DOHH2 (cell line): ENCODE results near the gene ABCA9.

ENCODE experiments used
- H3F3A ChIP-seq: fragments of 200-600 bp; sonication (generic), shearing (Covaris generic); 2 replicates; pipeline ENCODE4 v1.6.0; 2016; ENCODE audit warnings: antibody characterized with exemption, mild to moderate bottlenecking; ENCODE audit not compliant: control insufficient read depth, insufficient read depth
- H3K27ac ChIP-seq: fragments of 200-600 bp; sonication (generic); 2 replicates; pipeline ENCODE4 v1.5.1; 2014; ENCODE audit warnings: low read depth, mild to moderate bottlenecking, low read length, moderate library complexity
- H3K27me3 ChIP-seq: fragments of 200-600 bp; sonication (generic); 2 replicates; pipeline ENCODE4 v1.6.1; 2014; ENCODE audit warnings: mild to moderate bottlenecking, low read length, mixed read lengths; ENCODE audit not compliant: control insufficient read depth
- H3K36me3 ChIP-seq: fragments of 200-600 bp; sonication (generic); 2 replicates; pipeline ENCODE4 v1.6.1; 2014; ENCODE audit warnings: mild to moderate bottlenecking, low read length, moderate library complexity, mixed read lengths; ENCODE audit not compliant: control insufficient read depth
- H3K4me1 ChIP-seq: fragments of 200-600 bp; sonication (generic); 2 replicates; pipeline ENCODE4 v1.6.1; 2014; ENCODE audit warnings: mild to moderate bottlenecking, low read length, mixed read lengths; ENCODE audit not compliant: control insufficient read depth
- H3K4me2 ChIP-seq: fragments of 200-600 bp; sonication (generic); 2 replicates; pipeline ENCODE4 v1.6.0; 2014; ENCODE audit warnings: mild to moderate bottlenecking, low read length, moderate library complexity
- H3K4me3 ChIP-seq: fragments of 200-600 bp; sonication (generic); 2 replicates; pipeline ENCODE4 v1.5.1; 2014; ENCODE audit warnings: mild to moderate bottlenecking, low read length, mixed read lengths
- H3K79me2 ChIP-seq: fragments of 200-600 bp; sonication (generic); 2 replicates; pipeline ENCODE4 v1.6.1; 2014; ENCODE audit warnings: mild to moderate bottlenecking, low read length, mixed read lengths; ENCODE audit not compliant: control insufficient read depth
- H3K9me2 ChIP-seq: fragments of 200-600 bp; sonication (generic); replicated peaks from 2 replicates; pipeline ENCODE4 v1.6.1; 2014; ENCODE audit warnings: mild to moderate bottlenecking, low read length, mixed read lengths; ENCODE audit not compliant: control insufficient read depth
- H3K9me3 ChIP-seq: fragments of 200-600 bp; sonication (generic); 2 replicates; pipeline ENCODE4 v1.6.1; 2014; ENCODE audit warnings: antibody characterized with exemption, low read length, mixed read lengths; ENCODE audit not compliant: control insufficient read depth, insufficient read depth
- H4K20me1 ChIP-seq: fragments of 200-600 bp; sonication (generic); 2 replicates; pipeline ENCODE4 v1.6.0; 2014; ENCODE audit warnings: low read depth, mild to moderate bottlenecking, antibody characterized with exemption, low read length, moderate library complexity; ENCODE audit not compliant: control insufficient read depth, insufficient read depth
- EZH2phosphoT487 ChIP-seq: fragments of 200-600 bp; sonication (generic); IDR thresholded peaks from 2 replicates; pipeline ENCODE4 v1.6.1; 2017; ENCODE audit warnings: borderline replicate concordance, mild to moderate bottlenecking, antibody characterized with exemption, low read length, moderate library complexity, mixed read lengths
- TF ChIP-seq, protein P1 (sequence below): fragments of 200-600 bp; sonication (generic); IDR thresholded peaks from one replicate; pipeline ENCODE4 v1.5.1; 2014; ENCODE audit warnings: antibody characterized with exemption, mild to moderate bottlenecking, low read depth, low read length; ENCODE audit not compliant: poor library complexity, severe bottlenecking

Gene ABCA9

DNA sequence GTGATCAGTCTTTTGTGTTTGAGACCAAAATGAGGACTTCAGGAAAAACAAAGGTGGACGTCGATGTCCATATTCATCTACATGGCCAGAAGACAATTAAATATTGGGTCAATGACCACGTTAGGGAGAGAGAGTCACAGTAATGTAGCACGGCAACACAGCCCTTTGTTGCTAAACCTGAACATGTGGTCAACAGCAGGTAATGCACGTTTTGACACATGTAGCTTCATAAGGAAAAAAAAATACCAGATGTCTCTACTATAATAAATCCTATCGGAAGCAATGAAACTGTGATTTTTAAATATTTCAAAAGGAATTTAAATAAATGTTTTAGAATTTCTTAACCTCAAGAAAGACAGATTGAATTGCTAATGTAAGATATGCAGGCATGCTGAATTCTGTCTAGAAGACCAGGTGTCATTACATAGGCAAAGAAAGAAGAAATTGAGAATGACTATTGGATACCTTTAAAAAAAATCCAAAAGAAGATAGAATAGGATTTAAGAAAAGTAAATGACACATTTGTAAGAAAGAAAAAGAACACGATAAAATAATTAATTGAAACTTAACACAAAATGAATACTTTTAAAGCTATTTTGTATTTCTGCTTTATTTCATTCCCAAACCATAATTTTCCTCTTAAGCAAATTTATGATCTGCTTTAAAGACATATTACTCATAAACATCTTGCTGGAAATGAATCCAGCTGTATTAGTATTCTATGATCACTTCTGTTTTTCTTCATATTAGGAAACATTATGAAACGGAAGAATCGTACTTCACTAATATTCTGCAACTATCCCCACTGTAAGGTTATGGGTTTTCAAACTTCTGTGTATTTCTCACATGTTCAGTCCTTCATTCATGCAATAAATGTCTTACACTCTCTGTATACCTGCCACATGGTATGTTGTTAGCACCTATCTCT is 135.7 kb downstream of the ABCA9 start:
- H3K4me2 ChIP-seq: no peak overlapping the region
- H3K9me3 ChIP-seq: no peaks in the 10 kb centered on the region
- no peaks in the 10 kb centered on the region for H3K9me2 ChIP-seq
- TF ChIP-seq, protein P1, sequence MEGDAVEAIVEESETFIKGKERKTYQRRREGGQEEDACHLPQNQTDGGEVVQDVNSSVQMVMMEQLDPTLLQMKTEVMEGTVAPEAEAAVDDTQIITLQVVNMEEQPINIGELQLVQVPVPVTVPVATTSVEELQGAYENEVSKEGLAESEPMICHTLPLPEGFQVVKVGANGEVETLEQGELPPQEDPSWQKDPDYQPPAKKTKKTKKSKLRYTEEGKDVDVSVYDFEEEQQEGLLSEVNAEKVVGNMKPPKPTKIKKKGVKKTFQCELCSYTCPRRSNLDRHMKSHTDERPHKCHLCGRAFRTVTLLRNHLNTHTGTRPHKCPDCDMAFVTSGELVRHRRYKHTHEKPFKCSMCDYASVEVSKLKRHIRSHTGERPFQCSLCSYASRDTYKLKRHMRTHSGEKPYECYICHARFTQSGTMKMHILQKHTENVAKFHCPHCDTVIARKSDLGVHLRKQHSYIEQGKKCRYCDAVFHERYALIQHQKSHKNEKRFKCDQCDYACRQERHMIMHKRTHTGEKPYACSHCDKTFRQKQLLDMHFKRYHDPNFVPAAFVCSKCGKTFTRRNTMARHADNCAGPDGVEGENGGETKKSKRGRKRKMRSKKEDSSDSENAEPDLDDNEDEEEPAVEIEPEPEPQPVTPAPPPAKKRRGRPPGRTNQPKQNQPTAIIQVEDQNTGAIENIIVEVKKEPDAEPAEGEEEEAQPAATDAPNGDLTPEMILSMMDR: no peak
- no peak for TF ChIP-seq EZH2phosphoT487
- H3K36me3 ChIP-seq: no peaks in the 10 kb centered on the region
- H4K20me1 ChIP-seq: no peaks in the 10 kb centered on the region
- H3K27ac ChIP-seq: no peak overlapping the region
- no peak overlapping the region for H3K4me3 ChIP-seq
- no peaks in the 10 kb centered on the region for H3K4me1 ChIP-seq
- H3K27me3 ChIP-seq: no peaks in the 10 kb centered on the region
- no peaks in the 10 kb centered on the region for H3F3A ChIP-seq
- no peaks in the 10 kb centered on the region for H3K79me2 ChIP-seq
